HG03095 (cell line): Measurements from ENCODE around the gene PICK1.

ENCODE experiments used
- ATAC-seq: cut with Tn5 transposase; IDR thresholded peaks from one replicate; pipeline ENCODE4 v1.9.1; 2021; ENCODE audit warnings: moderate library complexity; ENCODE audit not compliant: unreplicated experiment

PICK1 gene

GRCh38 chr22:38086001-38086845 lies 29.0 kb downstream of the PICK1 start:
- no peak for ATAC-seq

GRCh38 chr22:38086942-38087341 lies 29.7 kb downstream of the PICK1 start:
- ATAC-seq, result no peak

- ATAC-seq, result no peak
These were observed 30.7 kb downstream of the PICK1 start for GRCh38 chr22:38087855-38088254.

- no peak for ATAC-seq
These were observed 31.6 kb downstream of the PICK1 start for GRCh38 chr22:38088629-38089473.

- ATAC-seq, result no peak
These were observed 32.3 kb downstream of the PICK1 start for GRCh38 chr22:38089474-38089851.

- ATAC-seq, result no peak
These were observed 39.9 kb downstream of the PICK1 start for GRCh38 chr22:38097058-38097457.

GRCh38 chr22:38097557-38098409 lies 40.6 kb downstream of the PICK1 start:
- ATAC-seq, result no peak

- no peak for ATAC-seq
These were observed 41.4 kb downstream of the PICK1 start for GRCh38 chr22:38098410-38099249.

- ATAC-seq, result no peak
These were observed 46.4 kb downstream of the PICK1 start for GRCh38 chr22:38103641-38104040.

GRCh38 chr22:38104084-38104483 lies 46.9 kb downstream of the PICK1 start:
- ATAC-seq, result no peak

- no peak for ATAC-seq
These were observed 49.8 kb downstream of the PICK1 start for GRCh38 chr22:38106814-38107578.

GRCh38 chr22:38107692-38108515 lies 50.7 kb downstream of the PICK1 start:
- no peak for ATAC-seq

GRCh38 chr22:38108561-38109319 lies 51.5 kb downstream of the PICK1 start:
- no peak for ATAC-seq

- no peak for ATAC-seq
These were observed 52.3 kb downstream of the PICK1 start for GRCh38 chr22:38109371-38110001.

GRCh38 chr22:38110008-38110862 lies 53.0 kb downstream of the PICK1 start, which contains the start of gene BAIAP2L2:
Gene BAIAP2L2 (minus strand): TSS chr22:38110684. CDS start chr22:38110525, 159 bp downstream.
- ATAC-seq, result no peak
